Measurements from ENCODE around the gene SMIM15.

Gene SMIM15

GRCh38 chr5:61123145-61123544, 39.1 kb downstream of the SMIM15 start (continued):
- TF ChIP-seq ZNF280D (tag by site-specific recombination; IDR thresholded peaks at IDR 0.05), result no peak
- TF ChIP-seq ZNF223 (tag by site-specific recombination; IDR thresholded peaks at IDR 0.05), result no peak
- TF ChIP-seq ZBTB17 (tag by site-specific recombination; IDR thresholded peaks at IDR 0.05), result no peak
- TF ChIP-seq EGR2 (tag by site-specific recombination; IDR thresholded peaks at IDR 0.05; ENCODE audit: low read depth), result no peak
- TF ChIP-seq SCRT2 (tag by site-specific recombination; IDR thresholded peaks at IDR 0.05), result no peak

GRCh38 chr5:61120534-61120933, 41.7 kb downstream of the SMIM15 start:
- no peaks in the 10 kb centered on the region for H3K4me1 ChIP-seq (ENCODE audit: control insufficient read depth, insufficient read depth, low read length)
- ChIA-PET CTCF (no interaction called here), POLR2A (no interaction called here)
- no peaks in the 10 kb centered on the region for H3K9me3 ChIP-seq (ENCODE audit: control insufficient read depth, insufficient read depth, low read depth, low read length)
- no peak for TF ChIP-seq PBX3 (CRISPR knock-in tag; IDR thresholded peaks at IDR 0.05)
- no peak for TF ChIP-seq ZNF16 (tag by site-specific recombination; IDR thresholded peaks at IDR 0.05; ENCODE audit: low read depth)
- H3K36me3 ChIP-seq (ENCODE audit: control insufficient read depth in 2 of 2, insufficient read depth in 1 of 2, low read length in 2 of 2), result no peaks in the 10 kb centered on the region
- H3K27ac ChIP-seq (ENCODE audit: extremely low read depth, low read depth, low read length), result no peak overlapping the region
- H3K4me3 ChIP-seq (ENCODE audit: low read depth, low read length), result no peak overlapping the region

- Histone ChIP-seq H3K4me3 (ENCODE audit: low read depth, low read length) (no peak overlapping the region), H3K27ac (ENCODE audit: extremely low read depth, low read depth, low read length) (no peak overlapping the region), H3K9me3 (ENCODE audit: control insufficient read depth, insufficient read depth, low read depth, low read length) (no peaks in the 10 kb centered on the region), H3K36me3 (ENCODE audit: control insufficient read depth in 2 of 2, insufficient read depth in 1 of 2, low read length in 2 of 2) (no peaks in the 10 kb centered on the region), H3K4me1 (ENCODE audit: control insufficient read depth, insufficient read depth, low read length) (no peaks in the 10 kb centered on the region)
- no peak for TF ChIP-seq ZNF830 (tag by site-specific recombination; IDR thresholded peaks at IDR 0.05; ENCODE audit: low read depth)
- no peak for TF ChIP-seq IKZF3 (tag by site-specific recombination; IDR thresholded peaks at IDR 0.05)
- no peak for TF ChIP-seq ZBTB1 (tag by site-specific recombination; IDR thresholded peaks at IDR 0.05)
- no peak for TF ChIP-seq ZBTB26 (tag by site-specific recombination; optimal IDR thresholded peaks at IDR 0.05)
- no peak for TF ChIP-seq ZNF433 (tag by site-specific recombination; IDR thresholded peaks at IDR 0.05; ENCODE audit: low read depth)
- TF ChIP-seq ZNF521 (tag by site-specific recombination; IDR thresholded peaks at IDR 0.05), result no peak
- no peak for TF ChIP-seq ZNF302 (tag by site-specific recombination; IDR thresholded peaks at IDR 0.05; ENCODE audit: low read depth)
- no peak for TF ChIP-seq ZNF391 (tag by site-specific recombination; IDR thresholded peaks at IDR 0.05; ENCODE audit: borderline replicate concordance, low read depth)
- TF ChIP-seq ZNF677 (tag by site-specific recombination; IDR thresholded peaks at IDR 0.05), result no peak
- no peak for TF ChIP-seq ZXDB (tag by site-specific recombination; IDR thresholded peaks at IDR 0.05)
- TF ChIP-seq ZNF174 (tag by site-specific recombination; IDR thresholded peaks at IDR 0.05), result no peak
- TF ChIP-seq MEIS1 (CRISPR knock-in tag; IDR thresholded peaks at IDR 0.05; ENCODE audit: borderline replicate concordance), result no peak
- TF ChIP-seq ZBTB48 (tag by site-specific recombination; IDR thresholded peaks at IDR 0.05), result no peak
- TF ChIP-seq GFI1B (tag by site-specific recombination; IDR thresholded peaks at IDR 0.05), result no peak
- TF ChIP-seq KLF10 (tag by site-specific recombination; IDR thresholded peaks at IDR 0.05), result no peak
- TF ChIP-seq ZSCAN4 (tag by site-specific recombination; IDR thresholded peaks at IDR 0.05), result no peak
- ChIA-PET POLR2A (no interaction called here), CTCF (interaction anchor here (0.7 kb wide), 1 partner anchor 827 kb away, joined by 3 read pairs; no protein-coding TSS in a partner anchor)
Observed at GRCh38 chr5:61119066-61119465, 43.2 kb downstream of the SMIM15 start.

Data from HEK293 (cell line).